Measurements from ENCODE around the gene RABL3.
"Not testable (repeated sequence)": the region's sequence is repeated elsewhere in the genome, so short reads cannot be mapped to it uniquely, and the experiment has no call there.

The RABL3 gene

DNA sequence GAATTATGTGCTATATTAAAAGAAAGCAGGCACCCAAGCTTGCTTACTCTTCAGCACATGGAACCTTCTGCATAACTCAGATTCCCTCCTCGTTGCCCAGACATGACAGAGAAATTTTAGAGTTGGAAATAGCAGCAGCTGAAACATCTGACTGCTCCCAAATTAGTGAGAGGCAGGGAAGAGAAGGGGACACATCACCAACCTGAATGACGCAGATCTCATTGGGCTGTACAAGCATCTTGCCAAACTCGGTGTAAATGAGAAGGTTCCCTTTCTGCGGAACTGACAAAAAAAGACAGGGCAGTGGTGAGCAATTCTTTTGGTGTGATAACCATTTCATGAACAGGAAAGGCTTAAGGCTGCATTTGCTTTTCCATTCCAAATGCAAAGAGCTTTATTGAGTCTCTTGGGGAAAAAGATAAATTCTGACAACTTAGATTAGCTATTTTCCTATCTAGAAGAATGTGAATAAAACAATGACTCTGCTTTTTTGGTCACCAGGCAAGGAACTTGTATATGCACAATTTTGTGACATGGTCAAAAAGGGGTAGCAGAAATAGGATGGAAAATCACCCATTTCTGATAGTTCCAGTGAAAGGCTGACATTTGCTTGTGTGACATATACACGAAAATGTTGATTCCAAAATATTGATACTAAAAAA lies 95.4 kb downstream of the RABL3 start:
- DNase-seq (ENCODE audit: low spot score), result no peak
- ChIA-PET POLR2A (ENCODE audit: low non-redundant PET) (no interaction called here), CTCF (no interaction called here)
- no peak overlapping the region for H3K27ac ChIP-seq
- TF ChIP-seq, protein P1, sequence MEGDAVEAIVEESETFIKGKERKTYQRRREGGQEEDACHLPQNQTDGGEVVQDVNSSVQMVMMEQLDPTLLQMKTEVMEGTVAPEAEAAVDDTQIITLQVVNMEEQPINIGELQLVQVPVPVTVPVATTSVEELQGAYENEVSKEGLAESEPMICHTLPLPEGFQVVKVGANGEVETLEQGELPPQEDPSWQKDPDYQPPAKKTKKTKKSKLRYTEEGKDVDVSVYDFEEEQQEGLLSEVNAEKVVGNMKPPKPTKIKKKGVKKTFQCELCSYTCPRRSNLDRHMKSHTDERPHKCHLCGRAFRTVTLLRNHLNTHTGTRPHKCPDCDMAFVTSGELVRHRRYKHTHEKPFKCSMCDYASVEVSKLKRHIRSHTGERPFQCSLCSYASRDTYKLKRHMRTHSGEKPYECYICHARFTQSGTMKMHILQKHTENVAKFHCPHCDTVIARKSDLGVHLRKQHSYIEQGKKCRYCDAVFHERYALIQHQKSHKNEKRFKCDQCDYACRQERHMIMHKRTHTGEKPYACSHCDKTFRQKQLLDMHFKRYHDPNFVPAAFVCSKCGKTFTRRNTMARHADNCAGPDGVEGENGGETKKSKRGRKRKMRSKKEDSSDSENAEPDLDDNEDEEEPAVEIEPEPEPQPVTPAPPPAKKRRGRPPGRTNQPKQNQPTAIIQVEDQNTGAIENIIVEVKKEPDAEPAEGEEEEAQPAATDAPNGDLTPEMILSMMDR (conservative IDR thresholded peaks at IDR 0.05; ENCODE audit: low read depth), result no peak

- CTCF ChIA-PET, result interaction anchor here (0.5 kb wide), 1 partner anchor 373 kb away, joined by 4 read pairs; no protein-coding TSS in a partner anchor
- POLR2A ChIA-PET (ENCODE audit: low non-redundant PET), result no interaction called here
- TF ChIP-seq, protein P1 (conservative IDR thresholded peaks at IDR 0.05; ENCODE audit: low read depth), result no peak
- no peak overlapping the region for H3K27ac ChIP-seq
- no peak for DNase-seq (ENCODE audit: low spot score)
Observed at GRCh38 chr3:120645083-120645845, 97.1 kb downstream of the RABL3 start.

GRCh38 chr3:120642368-120642948 lies 99.9 kb downstream of the RABL3 start:
- no peak for DNase-seq (ENCODE audit: low spot score)
- H3K27ac ChIP-seq, result no peak overlapping the region
- ChIA-PET CTCF (interaction anchor here (0.6 kb wide), 1 partner anchor 10 kb away, joined by 3 read pairs; no protein-coding TSS in a partner anchor), POLR2A (ENCODE audit: low non-redundant PET) (no interaction called here)
- TF ChIP-seq, protein P1 (conservative IDR thresholded peaks at IDR 0.05; ENCODE audit: low read depth), result no peak

GRCh38 chr3:120641696-120642246 lies 100.5 kb downstream of the RABL3 start:
- TF ChIP-seq, protein P1 (conservative IDR thresholded peaks at IDR 0.05; ENCODE audit: low read depth), result no peak
- ChIA-PET CTCF (no interaction called here), POLR2A (ENCODE audit: low non-redundant PET) (no interaction called here)
- H3K27ac ChIP-seq, result no peak overlapping the region
- DNase-seq (ENCODE audit: low spot score), result no peak

GRCh38 chr3:120640231-120640630 lies 102.1 kb downstream of the RABL3 start:
- DNase-seq (ENCODE audit: low spot score), result no peak
- H3K27ac ChIP-seq, result no peak overlapping the region
- POLR2A ChIA-PET (ENCODE audit: low non-redundant PET), result no interaction called here
- CTCF ChIA-PET, result no interaction called here
- TF ChIP-seq, protein P1 (conservative IDR thresholded peaks at IDR 0.05; ENCODE audit: low read depth), result no peak

DNA sequence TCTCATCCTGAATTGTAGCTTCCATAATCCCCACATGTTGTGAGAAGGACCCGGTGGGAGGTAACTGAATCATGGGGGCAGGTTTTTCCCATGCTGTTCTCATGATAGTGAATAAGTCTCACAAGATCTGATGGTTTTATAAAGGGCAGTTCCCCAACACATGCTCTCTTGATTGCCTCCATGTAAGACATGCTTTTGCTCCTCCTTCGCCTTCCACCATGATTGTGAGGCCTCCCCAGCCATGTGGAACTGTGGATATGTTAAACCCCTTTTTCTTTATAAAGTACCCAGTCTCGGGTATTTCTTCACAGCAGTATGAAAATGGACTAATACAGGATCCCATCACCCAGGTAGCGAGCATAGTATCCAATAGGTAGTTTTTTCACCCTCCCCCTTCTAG lies 103.5 kb downstream of the RABL3 start:
- CTCF ChIA-PET, result interaction anchor here (0.6 kb wide), 1 partner anchor 342 kb away, joined by 3 read pairs; no protein-coding TSS in a partner anchor
- POLR2A ChIA-PET (ENCODE audit: low non-redundant PET); DNase-seq (ENCODE audit: low spot score); H3K27ac ChIP-seq: not testable (repeated sequence)
